HG02981 (cell line): ENCODE data around the gene OR2V1.

Source experiments
- ATAC-seq: cut with Tn5 transposase; IDR thresholded peaks from one replicate; pipeline ENCODE4 v1.9.1; 2021; ENCODE audit warnings: mild to moderate bottlenecking, moderate library complexity; ENCODE audit not compliant: unreplicated experiment

The OR2V1 gene

GRCh38 chr5:181076920-181077319 is 54.0 kb downstream of the OR2V1 start:
- ATAC-seq, result no peak
